Effector memory CD8-positive, alpha-beta T cell (primary cell): ENCODE data around the gene MMP25.

ENCODE experiments used
- ATAC-seq: fragments of 150-1000 bp; cut with Tn5 transposase; replicated peaks from 2 replicates; pipeline ENCODE4 v1.10.0; 2021; ENCODE audit warnings: mild to moderate bottlenecking, moderate library complexity
- DNase-seq, 3 experiments: peaks; one replicate each; pipeline ENCODE4 v3.0.0; 2021
- H3K27ac Mint-ChIP-seq, 2 donors: one replicate each; pipeline ENCODE4 v1.8.0; 2022; ENCODE audit warnings: mild to moderate bottlenecking in 2 of 2, mixed read lengths in 2 of 2, moderate library complexity in 2 of 2
- H3K27me3 Mint-ChIP-seq, 2 donors: one replicate each; pipeline ENCODE4 v1.8.0; 2022; ENCODE audit warnings: mixed read lengths in 2 of 2
- H3K36me3 Mint-ChIP-seq: one replicate; pipeline ENCODE4 v1.8.0; 2022; ENCODE audit warnings: mild to moderate bottlenecking, moderate library complexity, mixed read lengths; ENCODE audit not compliant: insufficient read depth
- H3K4me1 Mint-ChIP-seq, 2 donors: one replicate each; pipeline ENCODE4 v1.8.0; 2022; ENCODE audit warnings: low read depth in 2 of 2, mixed read lengths in 2 of 2
- H3K4me3 Mint-ChIP-seq, 2 donors: one replicate each; pipeline ENCODE4 v1.8.0; 2022; ENCODE audit warnings: mild to moderate bottlenecking in 2 of 2, mixed read lengths in 2 of 2, moderate library complexity in 2 of 2
- H3K9me3 Mint-ChIP-seq, 2 donors: one replicate each; pipeline ENCODE4 v1.8.0; 2022; ENCODE audit warnings: mixed read lengths in 2 of 2

MMP25 gene

DNA sequence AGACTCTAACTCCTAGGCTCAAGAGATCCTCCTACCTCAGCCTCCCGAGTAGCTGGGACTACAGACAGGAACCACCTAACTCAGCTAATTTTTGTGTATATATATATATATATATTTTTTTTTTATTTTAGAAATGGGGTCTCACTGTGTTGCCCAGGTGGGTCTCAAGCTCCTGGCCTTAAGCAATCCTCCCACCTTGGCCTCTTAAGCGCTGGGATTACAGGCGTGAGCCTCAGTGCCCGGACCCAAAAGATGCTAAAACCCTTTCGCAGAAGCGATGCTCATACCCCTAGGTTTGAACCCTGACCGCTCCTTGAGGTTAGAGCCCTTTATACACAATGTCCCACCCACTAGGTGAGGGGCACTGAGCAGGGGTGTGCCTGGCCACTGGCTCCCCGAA is 35.9 kb upstream of the MMP25 start:
- no peak for DNase-seq
- no peak overlapping the region for H3K27ac Mint-ChIP-seq
- H3K9me3 Mint-ChIP-seq: no peaks in the 10 kb centered on the region
- peaks cover 14 to 20% of the 10 kb centered on the region in 2 donors for H3K4me1 Mint-ChIP-seq
- H3K4me3 Mint-ChIP-seq: no peak overlapping the region
- no peak for ATAC-seq
- H3K36me3 Mint-ChIP-seq: peaks cover 4% of the 10 kb centered on the region
- H3K27me3 Mint-ChIP-seq: peaks cover 0 to 42% of the 10 kb centered on the region in 2 donors

DNA sequence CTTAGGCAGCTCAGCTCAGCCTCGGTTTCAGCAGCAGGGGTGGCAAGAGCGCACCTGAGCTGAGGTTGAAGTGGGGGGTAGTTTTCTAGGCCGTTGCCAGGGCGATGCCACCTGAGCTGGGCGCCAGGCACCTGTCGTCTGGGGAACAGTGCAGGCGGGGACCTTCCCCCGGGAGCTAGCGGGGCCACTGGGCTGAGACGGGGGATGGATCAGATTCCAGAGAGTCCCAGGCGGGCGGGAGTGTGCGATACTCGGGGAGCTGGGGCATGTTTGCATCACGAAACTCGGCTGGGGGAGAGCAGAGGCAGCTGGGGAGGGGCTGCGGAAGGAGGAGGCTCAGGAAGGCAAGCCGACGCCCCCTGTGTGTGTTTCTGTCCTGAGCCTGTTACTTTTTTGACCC is 34.1 kb upstream of the MMP25 start:
- Mint-ChIP-seq H3K27ac (no peak overlapping the region), H3K4me1 (peaks cover 13 to 16% of the 10 kb centered on the region in 2 donors), H3K4me3 (no peak overlapping the region), H3K9me3 (no peaks in the 10 kb centered on the region), H3K36me3 (peaks cover 4% of the 10 kb centered on the region), H3K27me3 (peaks cover 0 to 33% of the 10 kb centered on the region in 2 donors)
- ATAC-seq (no peak), DNase-seq (no peak)

DNA sequence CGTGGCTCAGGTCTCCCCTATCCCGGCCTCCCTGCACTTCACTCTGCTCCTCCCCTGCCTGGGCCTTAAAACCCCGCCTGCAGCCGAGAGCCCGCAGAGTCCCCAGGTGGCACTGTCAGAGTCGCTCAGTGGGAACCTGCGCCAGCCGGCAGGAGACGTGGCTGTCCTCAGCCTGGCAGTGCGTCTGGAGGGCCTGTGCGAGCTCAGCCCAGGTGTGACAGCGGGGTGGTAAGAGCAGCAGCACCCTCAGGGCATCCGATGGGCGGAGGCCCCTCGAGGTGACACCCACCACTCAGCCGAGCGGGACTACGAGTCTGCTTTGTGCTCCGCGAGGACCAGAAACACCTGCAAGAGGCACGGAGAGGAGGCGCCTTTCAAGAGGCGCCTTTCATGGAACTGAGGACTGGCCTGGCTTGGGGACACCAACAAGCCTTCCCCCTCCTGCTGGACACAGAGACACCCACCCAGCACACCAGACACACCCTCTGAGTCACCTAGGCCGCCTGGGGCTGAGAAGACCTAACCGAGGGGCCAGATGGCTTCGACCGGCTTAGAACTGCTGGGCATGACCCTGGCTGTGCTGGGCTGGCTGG is 33.4 kb upstream of the MMP25 start, which contains the start of gene CLDN9:
Gene CLDN9, plus strand, starts transcription at position 96 of the 593 bp plus-strand sequence. Its CDS starts 440 bp downstream, at position 536.
- peaks cover 0 to 30% of the 10 kb centered on the region in 2 donors for H3K27me3 Mint-ChIP-seq
- ATAC-seq (peak; percentile 21), DNase-seq (no peak)
- H3K27ac Mint-ChIP-seq: no peak within 1 kb of the TSS
- H3K4me1 Mint-ChIP-seq: peaks cover 6 to 9% of the 10 kb centered on the region in 2 donors
- H3K36me3 Mint-ChIP-seq: peaks cover 4% of the 10 kb centered on the region
- no peaks in the 10 kb centered on the region for H3K9me3 Mint-ChIP-seq
- H3K4me3 Mint-ChIP-seq: no peak within 1 kb of the TSS

DNA sequence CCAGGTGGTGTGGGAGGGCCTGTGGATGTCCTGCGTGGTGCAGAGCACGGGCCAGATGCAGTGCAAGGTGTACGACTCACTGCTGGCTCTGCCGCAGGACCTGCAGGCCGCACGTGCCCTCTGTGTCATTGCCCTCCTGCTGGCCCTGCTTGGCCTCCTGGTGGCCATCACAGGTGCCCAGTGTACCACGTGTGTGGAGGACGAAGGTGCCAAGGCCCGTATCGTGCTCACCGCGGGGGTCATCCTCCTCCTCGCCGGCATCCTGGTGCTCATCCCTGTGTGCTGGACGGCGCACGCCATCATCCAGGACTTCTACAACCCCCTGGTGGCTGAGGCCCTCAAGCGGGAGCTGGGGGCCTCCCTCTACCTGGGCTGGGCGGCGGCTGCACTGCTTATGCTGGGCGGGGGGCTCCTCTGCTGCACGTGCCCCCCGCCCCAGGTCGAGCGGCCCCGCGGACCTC is 32.8 kb upstream of the MMP25 start:
- Mint-ChIP-seq H3K27me3 (peaks cover 0 to 24% of the 10 kb centered on the region in 2 donors), H3K36me3 (peaks cover 4% of the 10 kb centered on the region), H3K27ac (no peak overlapping the region), H3K4me1 (peaks cover under 1 to 5% of the 10 kb centered on the region in 2 donors), H3K4me3 (no peak overlapping the region), H3K9me3 (no peaks in the 10 kb centered on the region)
- ATAC-seq (no peak), DNase-seq (no peak)

DNA sequence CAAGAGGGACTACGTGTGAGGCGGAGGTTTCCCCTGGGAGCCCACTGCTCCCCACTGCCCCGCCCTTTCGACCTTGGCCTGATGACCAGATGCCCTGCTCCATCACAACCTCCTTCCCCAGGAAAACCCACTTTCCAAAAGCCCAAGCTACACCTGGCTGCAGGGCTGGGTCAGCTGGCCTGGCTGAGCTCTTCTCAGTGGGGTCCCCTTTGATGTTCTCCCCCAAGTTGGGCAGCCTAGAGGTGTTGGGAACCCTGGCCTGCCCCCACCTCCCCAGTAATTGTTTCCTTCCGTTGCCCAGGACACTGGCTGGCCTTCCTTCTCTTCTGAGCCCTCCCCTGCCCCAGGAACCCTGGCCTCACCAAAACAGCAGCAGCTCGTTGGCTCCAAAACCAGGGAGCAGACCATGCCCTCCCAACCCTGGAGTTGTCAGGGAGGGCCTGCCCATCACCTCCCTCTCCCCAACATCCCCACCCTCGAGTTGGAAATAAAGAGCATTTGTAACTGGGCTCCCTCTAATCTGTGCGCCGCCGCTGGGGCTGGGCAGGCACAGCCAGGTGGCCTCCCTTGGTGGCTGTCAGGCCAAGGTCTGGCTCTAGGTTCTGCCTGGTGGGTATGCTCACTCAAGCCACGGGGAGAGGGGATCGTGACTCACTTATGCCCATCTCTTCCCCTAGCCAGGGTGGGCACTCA is 32.2 kb upstream of the MMP25 start:
- ATAC-seq (no peak), DNase-seq (no peak)
- no peak overlapping the region for H3K27ac Mint-ChIP-seq
- H3K4me1 Mint-ChIP-seq: peaks cover 0 to 2% of the 10 kb centered on the region in 2 donors
- H3K36me3 Mint-ChIP-seq: peaks cover 4% of the 10 kb centered on the region
- H3K9me3 Mint-ChIP-seq: no peaks in the 10 kb centered on the region
- H3K4me3 Mint-ChIP-seq: no peak overlapping the region
- H3K27me3 Mint-ChIP-seq: peaks cover 0 to 24% of the 10 kb centered on the region in 2 donors

DNA sequence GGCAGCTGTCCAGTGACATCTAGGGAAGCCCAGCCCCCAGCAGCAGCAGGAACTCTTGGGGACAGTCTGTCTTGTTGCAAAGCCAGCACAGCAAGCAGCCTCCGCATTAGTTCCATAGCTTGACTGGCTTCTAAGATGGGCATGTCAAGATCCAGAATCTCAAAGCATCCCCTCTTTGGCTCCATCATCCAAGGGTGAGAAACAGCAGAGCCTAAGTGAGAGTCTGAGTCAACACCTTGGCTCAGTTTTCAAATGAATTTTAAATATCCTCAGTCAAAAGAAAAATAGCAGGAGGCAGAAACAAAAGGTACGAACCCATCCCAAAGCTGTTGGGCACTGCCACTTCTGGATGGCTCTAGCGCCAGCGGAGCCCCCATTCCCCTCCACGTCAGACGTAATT is 31.4 kb upstream of the MMP25 start:
- no peaks in the 10 kb centered on the region for H3K9me3 Mint-ChIP-seq
- no peak for ATAC-seq

DNA sequence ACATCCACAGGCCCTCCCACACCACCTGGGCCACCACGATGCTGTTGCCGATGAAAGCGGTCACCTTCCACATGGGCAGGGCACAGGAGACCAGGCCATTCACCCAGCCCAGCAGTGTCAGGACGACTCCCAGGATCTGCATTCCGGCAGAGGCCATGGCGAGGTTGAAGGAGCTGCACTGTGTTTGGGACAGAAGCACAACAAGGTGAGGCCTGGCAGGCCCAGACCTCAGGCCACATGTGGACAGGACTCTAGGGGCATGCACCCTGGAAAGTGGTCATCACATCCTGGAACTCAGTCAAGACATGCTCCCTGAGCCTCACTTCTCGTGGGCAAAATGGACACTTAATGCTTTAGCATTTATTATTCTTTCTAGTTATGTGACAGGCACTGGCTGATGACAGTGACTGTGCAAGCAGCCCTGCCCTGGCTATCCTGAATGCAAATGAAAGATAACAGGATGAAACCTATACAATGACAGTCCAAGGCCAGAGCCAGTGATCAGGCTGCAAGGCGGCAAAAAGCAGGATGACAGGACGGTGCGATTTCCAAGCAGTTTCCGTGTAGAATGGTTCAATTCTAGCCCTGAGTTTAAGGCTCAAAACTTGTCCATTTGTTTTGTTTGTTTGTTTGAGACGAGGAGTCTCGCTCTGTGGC is 30.4 kb upstream of the MMP25 start:
- ATAC-seq (no peak), DNase-seq (no peak)
- no peak overlapping the region for H3K27ac Mint-ChIP-seq
- no peaks in the 10 kb centered on the region for H3K9me3 Mint-ChIP-seq
- H3K36me3 Mint-ChIP-seq: peaks cover 4% of the 10 kb centered on the region
- H3K4me1 Mint-ChIP-seq: peaks cover 10 to 13% of the 10 kb centered on the region in 2 donors
- H3K27me3 Mint-ChIP-seq: peaks cover 0 to 24% of the 10 kb centered on the region in 2 donors
- H3K4me3 Mint-ChIP-seq: no peak overlapping the region

More for the DNA sequence above, 31.4 kb upstream of the MMP25 start:
- no peak overlapping the region for H3K4me3 Mint-ChIP-seq
- no peak for DNase-seq
- H3K4me1 Mint-ChIP-seq: peaks cover 2 to 7% of the 10 kb centered on the region in 2 donors
- no peak overlapping the region for H3K27ac Mint-ChIP-seq
- H3K36me3 Mint-ChIP-seq: peaks cover 4% of the 10 kb centered on the region
- peaks cover 0 to 24% of the 10 kb centered on the region in 2 donors for H3K27me3 Mint-ChIP-seq

DNA sequence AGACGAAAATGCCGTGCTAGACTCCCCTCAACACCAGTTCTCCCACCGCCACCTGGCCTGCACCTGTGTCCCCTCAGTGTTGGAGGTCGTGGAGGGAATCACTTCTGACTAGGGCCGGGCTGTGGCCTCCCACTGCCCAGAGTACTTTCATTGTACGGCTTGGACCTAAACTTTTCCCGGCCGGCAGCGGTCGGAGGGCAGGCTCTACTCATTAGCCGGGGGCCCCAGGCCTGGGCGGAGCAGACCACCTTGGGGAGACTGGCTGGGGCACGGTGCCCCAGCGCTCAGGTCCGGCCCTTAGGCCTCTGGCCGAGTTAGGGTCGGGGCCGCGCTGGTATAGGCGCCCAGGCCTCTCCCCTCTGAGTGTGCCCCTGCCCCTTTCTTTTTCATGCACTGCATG is 29.0 kb upstream of the MMP25 start:
- no peaks in the 10 kb centered on the region for H3K9me3 Mint-ChIP-seq
- ATAC-seq (no peak), DNase-seq (no peak)
- H3K4me1 Mint-ChIP-seq: peaks cover 23 to 26% of the 10 kb centered on the region in 2 donors
- no peak overlapping the region for H3K27ac Mint-ChIP-seq
- no peak overlapping the region for H3K4me3 Mint-ChIP-seq
- peaks cover 8% of the 10 kb centered on the region for H3K36me3 Mint-ChIP-seq
- H3K27me3 Mint-ChIP-seq: peaks cover 0 to 18% of the 10 kb centered on the region in 2 donors

DNA sequence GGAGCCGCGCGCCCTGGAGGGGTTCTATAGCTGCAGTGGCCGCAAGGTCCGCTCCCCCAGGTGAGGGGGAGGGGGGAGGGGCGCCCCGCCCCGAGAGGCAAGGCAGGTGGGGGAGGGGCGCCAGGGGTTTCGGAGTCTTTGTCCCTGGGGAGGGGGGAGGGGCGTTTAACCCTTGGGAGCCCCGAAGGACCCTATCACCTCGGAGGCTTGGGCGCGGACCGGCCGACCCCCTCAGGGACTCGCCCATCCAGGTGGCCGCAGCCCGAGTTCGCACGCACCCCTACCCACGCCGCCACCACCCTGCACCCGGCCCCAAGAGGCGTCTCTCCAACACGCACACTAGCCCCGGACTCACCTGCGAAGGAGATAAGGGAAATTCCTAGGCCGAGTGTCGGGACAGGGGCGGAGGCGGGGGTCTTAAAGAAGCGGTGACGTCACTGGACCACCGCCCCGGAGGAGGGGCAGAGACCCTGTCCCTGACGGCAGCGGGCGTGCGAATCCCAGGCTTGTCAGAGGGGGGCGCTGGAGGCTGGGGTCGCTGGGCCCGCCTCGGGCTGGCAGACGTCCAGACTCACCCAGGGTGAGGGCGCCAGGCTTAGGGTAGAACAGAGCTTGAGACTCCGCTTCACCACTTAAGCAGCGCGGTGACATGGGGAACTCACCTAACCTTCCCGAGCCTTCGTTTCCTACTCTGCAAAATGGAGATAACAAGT is 28.4 kb upstream of the MMP25 start, which contains the start of gene CLDN6:
Gene CLDN6, minus strand, starts transcription at position 390 of the 713 bp plus-strand sequence. CDS start 2,162 bp downstream, outside the sequence.
- Mint-ChIP-seq H3K27me3 (peaks cover 0 to 12% of the 10 kb centered on the region in 2 donors), H3K4me3 (peak within 1 kb of the TSS in 1 of 2 donors; percentile 52), H3K9me3 (no peaks in the 10 kb centered on the region), H3K4me1 (peaks cover 29 to 32% of the 10 kb centered on the region in 2 donors), H3K36me3 (peaks cover 8% of the 10 kb centered on the region), H3K27ac (peak within 1 kb of the TSS in 1 of 2 donors; percentile 25)
- DNase-seq (no peak), ATAC-seq (no peak)

DNA sequence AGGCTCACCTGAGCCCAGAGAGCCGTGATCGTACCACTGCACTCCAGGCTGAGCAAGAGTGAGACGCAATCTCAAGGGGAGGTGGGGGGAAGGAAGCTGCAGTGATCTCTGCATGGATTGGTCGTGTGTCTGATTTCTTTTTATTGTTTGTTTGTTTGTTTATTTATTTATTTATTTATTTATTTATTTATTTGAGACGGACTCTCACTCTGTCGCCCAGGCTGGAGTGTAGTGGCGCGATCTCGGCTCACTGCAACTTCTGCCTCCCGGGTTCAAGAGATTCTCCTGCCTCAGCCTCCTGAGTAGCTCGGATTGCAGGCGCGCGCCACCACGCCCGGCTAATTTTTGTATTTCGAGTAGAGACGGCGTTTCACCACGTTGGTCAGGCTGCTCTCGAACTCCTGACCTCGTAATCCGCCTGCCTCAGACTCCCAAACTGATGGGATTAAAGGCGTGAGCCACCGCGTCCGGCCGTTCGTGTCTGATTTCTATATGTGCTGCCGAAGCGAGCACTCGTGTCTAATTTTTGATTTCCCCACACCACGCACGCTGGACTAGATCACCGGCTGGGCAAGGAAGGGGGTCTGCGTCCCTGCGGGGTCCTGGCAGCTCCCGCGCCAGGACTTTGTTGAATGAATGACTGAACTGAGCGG is 26.6 kb upstream of the MMP25 start:
- no peaks in the 10 kb centered on the region for H3K9me3 Mint-ChIP-seq
- ATAC-seq: no peak
- peak overlapping the region in 1 of 2 donors; percentile 93 for H3K27ac Mint-ChIP-seq
- no peaks in the 10 kb centered on the region for H3K27me3 Mint-ChIP-seq
- H3K4me1 Mint-ChIP-seq: peaks cover 41 to 43% of the 10 kb centered on the region in 2 donors
- H3K36me3 Mint-ChIP-seq: peaks cover 15% of the 10 kb centered on the region
- peak overlapping the region; percentile 81 to 85 for H3K4me3 Mint-ChIP-seq
- no peak for DNase-seq

DNA sequence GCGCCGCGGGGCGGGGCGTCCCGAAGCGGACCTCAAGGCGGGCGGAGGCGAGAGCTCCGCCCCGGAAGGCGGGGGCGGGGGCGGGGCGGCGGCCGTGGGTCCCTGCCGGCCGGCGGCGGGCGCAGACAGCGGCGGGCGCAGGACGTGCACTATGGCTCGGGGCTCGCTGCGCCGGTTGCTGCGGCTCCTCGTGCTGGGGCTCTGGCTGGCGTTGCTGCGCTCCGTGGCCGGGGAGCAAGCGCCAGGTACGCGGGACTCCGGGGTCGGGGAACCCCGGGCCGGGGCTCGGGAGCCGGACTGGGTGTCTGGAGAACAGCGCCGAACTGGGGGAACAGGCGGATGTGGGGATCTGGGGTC is 26.1 kb upstream of the MMP25 start, which contains the start of gene TNFRSF12A:
Gene TNFRSF12A, plus strand, starts transcription at position 122 of the 357 bp plus-strand sequence. Its CDS starts 30 bp downstream, at position 152.
- Mint-ChIP-seq H3K4me1 (peaks cover 41 to 44% of the 10 kb centered on the region in 2 donors), H3K27me3 (no peaks in the 10 kb centered on the region), H3K4me3 (peak within 1 kb of the TSS; percentile 81 to 85), H3K9me3 (no peaks in the 10 kb centered on the region), H3K27ac (peak within 1 kb of the TSS; percentile 85 to 93), H3K36me3 (peaks cover 19% of the 10 kb centered on the region)
- ATAC-seq (peak; percentile 35), DNase-seq (peak; percentile 50 to 52 (median 51))

DNA sequence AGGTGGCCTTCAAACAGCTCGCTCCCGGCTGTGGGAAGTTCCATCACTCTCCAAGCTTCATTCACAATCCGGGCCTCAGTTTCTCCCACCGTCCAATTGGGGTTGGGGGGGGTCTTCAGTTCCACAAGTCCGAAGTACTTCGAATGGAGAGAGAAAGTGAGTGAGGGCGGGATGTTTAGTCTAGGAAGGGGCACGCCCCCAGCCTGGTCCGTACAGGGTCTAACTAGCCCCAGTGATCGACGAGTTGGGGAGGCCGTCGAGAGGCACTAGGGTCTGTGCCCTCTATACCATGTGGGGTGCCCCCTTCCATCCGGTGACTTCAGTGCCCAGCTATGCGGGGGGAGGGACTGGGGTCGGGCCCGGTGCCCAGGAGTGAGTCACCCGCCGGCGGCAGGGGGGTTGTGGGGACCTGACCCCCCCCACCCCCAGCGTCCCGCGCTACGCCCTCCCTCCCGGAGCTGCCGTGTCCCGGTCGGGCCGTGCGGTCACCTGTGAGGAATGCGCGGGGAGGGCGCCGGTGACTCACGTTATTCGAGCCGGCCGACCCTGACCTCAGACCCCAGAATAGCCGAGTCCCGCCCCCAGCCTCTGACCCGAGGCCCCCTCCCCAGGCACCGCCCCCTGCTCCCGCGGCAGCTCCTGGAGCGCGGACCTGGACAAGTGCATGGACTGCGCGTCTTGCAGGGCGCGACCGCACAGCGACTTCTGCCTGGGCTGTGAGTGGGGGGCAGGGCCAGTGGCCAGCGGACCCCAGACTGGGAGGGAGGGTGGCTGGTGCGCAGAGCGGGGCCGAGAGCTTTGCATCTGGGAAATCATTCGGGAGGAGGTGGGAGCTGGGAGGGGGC is 25.5 kb upstream of the MMP25 start:
- DNase-seq (peak; percentile 39 to 60 (median 55)), ATAC-seq (peak; percentile 31)
- no peaks in the 10 kb centered on the region for H3K9me3 Mint-ChIP-seq
- H3K27ac Mint-ChIP-seq: peak overlapping the region; percentile 85 to 93
- H3K36me3 Mint-ChIP-seq: peaks cover 23% of the 10 kb centered on the region
- no peaks in the 10 kb centered on the region for H3K27me3 Mint-ChIP-seq
- H3K4me3 Mint-ChIP-seq: peak overlapping the region; percentile 81 to 85
- peaks cover 41 to 45% of the 10 kb centered on the region in 2 donors for H3K4me1 Mint-ChIP-seq
